A549 (cell line): Measurements from ENCODE around the gene SRRM2. TPM values are rescaled to one million over a fixed set of nuclear protein-coding genes. Genes with fewer than 3 reads are reported as not detected.

Source experiments
- ATAC-seq, 2 experiments: fragments of 200-7000 bp in 1 of 2; fragments of >200 bp in 1 of 2; cut with Nextera tagmentation in 1 of 2; cut with Tn5 transposase in 1 of 2; 3 replicates each; pipeline versions ENCODE4 v1.8.0 to v1.9.1; 2018 to 2020; ENCODE audit warnings: mild to moderate bottlenecking in 1 of 2, moderate library complexity in 1 of 2
- CTCF ChIA-PET: fragments of 300-600 bp; sonication (Branson Sonifier 250); formaldehyde crosslinking; extraction: SDS; loops from one replicate; lab custom pipeline; 2021; ENCODE audit warnings: antibody characterized with exemption, inconsistent platforms; lab: Yijun Ruan, JAX
- POLR2A ChIA-PET: fragments of 350-600 bp; formaldehyde crosslinking; extraction: SDS; loops from one replicate; lab custom pipeline; 2021; ENCODE audit warnings: antibody characterized with exemption, inconsistent platforms; lab: Yijun Ruan, JAX
- DNase-seq, 2 experiments: peaks; one replicate each; pipeline versions ENCODE4 v3.0.0 to v3.0.0-alpha.2; 2011 to 2016; ENCODE audit warnings: low read depth in 1 of 2, low spot score in 1 of 2
- FAIRE-seq: peaks from 2 replicates; lab custom pipeline; 2011; peaks lifted over from hg19 to GRCh38; lab: Jason Lieb, UNC
- H3K27ac ChIP-seq, 2 experiments: fragments of >200 bp; sonication (Bioruptor Twin); formaldehyde crosslinking; 3 replicates each; pipeline ENCODE4 v1.5.1; 2016 to 2017
- H3K4me1 ChIP-seq: fragments of >200 bp; sonication (Bioruptor Twin); formaldehyde crosslinking; 3 replicates; pipeline ENCODE4 v1.6.1; 2016
- H3K4me2 ChIP-seq: fragments of >200 bp; sonication (Bioruptor Twin); formaldehyde crosslinking; 3 replicates; pipeline ENCODE4 v1.6.1; 2016
- H3K4me3 ChIP-seq: fragments of >200 bp; sonication (Bioruptor Twin); formaldehyde crosslinking; 3 replicates; pipeline ENCODE4 v1.5.1; 2016
- H3K9me3 ChIP-seq: fragments of >200 bp; sonication (Bioruptor Twin); formaldehyde crosslinking; 3 replicates; pipeline ENCODE4 v1.6.1; 2016
- BHLHE40 ChIP-seq: IDR thresholded peaks from 2 replicates; pipeline ENCODE4 v1.6.1; 2012; ENCODE audit warnings: low read depth, low read length, inconsistent platforms
- CEBPB ChIP-seq, 2 experiments: fragments of >200 bp in 1 of 2; sonication (Bioruptor Twin) in 1 of 2; formaldehyde crosslinking in 1 of 2; IDR thresholded peaks; 2 replicates each; pipeline ENCODE4 v1.6.1; 2012 to 2016
- CHD2 ChIP-seq: fragments of 150-350 bp; IDR thresholded peaks from 2 replicates; pipeline ENCODE4 v1.6.1; 2014; ENCODE audit warnings: low read length; ENCODE audit not compliant: partially characterized antibody
- EHF ChIP-seq: fragments of 250-450 bp; sonication (Bioruptor Pico); IDR thresholded peaks from 2 replicates; pipeline ENCODE4 v1.5.0; 2020; ENCODE audit warnings: mild to moderate bottlenecking
- EHMT2 ChIP-seq: fragments of 200-600 bp; sonication (generic); IDR thresholded peaks from 2 replicates; pipeline ENCODE4 v1.6.1; 2016; ENCODE audit warnings: antibody characterized with exemption, low read depth, mild to moderate bottlenecking, moderate library complexity
- FOSB ChIP-seq: fragments of 250-450 bp; sonication (Bioruptor Pico); IDR thresholded peaks from 2 replicates; pipeline ENCODE4 v1.5.0; 2020; ENCODE audit warnings: mild to moderate bottlenecking, moderate library complexity
- FOSL2 ChIP-seq, 2 experiments: fragments of 450-650 bp in 1 of 2; fragments of >200 bp in 1 of 2; sonication (Bioruptor Twin) in 1 of 2; formaldehyde crosslinking; IDR thresholded peaks; 2 replicates each; pipeline versions ENCODE4 v1.5.0 to v1.6.1; 2016 to 2020; ENCODE audit warnings: mild to moderate bottlenecking in 1 of 2, moderate library complexity in 1 of 2
- GATA3 ChIP-seq: IDR thresholded peaks from 2 replicates; pipeline ENCODE4 v1.6.1; 2012; ENCODE audit warnings: borderline replicate concordance
- HEYL ChIP-seq: fragments of 250-450 bp; sonication (Bioruptor Pico); IDR thresholded peaks from 2 replicates; pipeline ENCODE4 v1.8.0; 2021; ENCODE audit warnings: mild to moderate bottlenecking, moderate library complexity
- HOXB13 ChIP-seq: fragments of 250-450 bp; sonication (Bioruptor Pico); IDR thresholded peaks from 2 replicates; pipeline ENCODE4 v1.5.0; 2020; ENCODE audit warnings: low read depth, mild to moderate bottlenecking, moderate library complexity
- KDM1A ChIP-seq: fragments of 200-600 bp; sonication (generic); IDR thresholded peaks from 2 replicates; pipeline ENCODE4 v1.6.1; 2016; ENCODE audit warnings: low read depth, mild to moderate bottlenecking
- MYC ChIP-seq: IDR thresholded peaks from 2 replicates; pipeline ENCODE4 v1.6.1; 2012; ENCODE audit warnings: mild to moderate bottlenecking, inconsistent platforms, low read length, improper control_type of control experiment, borderline replicate concordance
- NPAS2 ChIP-seq: fragments of 250-450 bp; sonication (Bioruptor Pico); IDR thresholded peaks from 2 replicates; pipeline ENCODE4 v1.8.0; 2022; ENCODE audit warnings: mild to moderate bottlenecking, moderate library complexity, borderline replicate concordance
- POLR2A ChIP-seq: IDR thresholded peaks from 2 replicates; pipeline ENCODE4 v1.6.1; 2012; ENCODE audit warnings: mild to moderate bottlenecking, low read length
- RARB ChIP-seq: fragments of 250-450 bp; sonication (Bioruptor Pico); IDR thresholded peaks from 2 replicates; pipeline ENCODE4 v1.8.0; 2021; ENCODE audit warnings: mild to moderate bottlenecking, moderate library complexity
- RNF2 ChIP-seq: fragments of 200-600 bp; sonication (generic); IDR thresholded peaks from 2 replicates; pipeline ENCODE4 v1.6.1; 2016; ENCODE audit warnings: low read depth, mild to moderate bottlenecking, antibody characterized with exemption, moderate library complexity, borderline replicate concordance
- SMC3 ChIP-seq: fragments of >200 bp; sonication (Bioruptor Twin); formaldehyde crosslinking; IDR thresholded peaks from 3 replicates; pipeline ENCODE4 v1.6.1; 2018; ENCODE audit warnings: inconsistent platforms
- TFCP2L1 ChIP-seq: fragments of 250-450 bp; sonication (Bioruptor Pico); IDR thresholded peaks from 2 replicates; pipeline ENCODE4 v1.5.0; 2021; ENCODE audit warnings: mild to moderate bottlenecking
- ZC3H11A ChIP-seq: fragments of 450-650 bp; IDR thresholded peaks from 2 replicates; pipeline ENCODE4 v1.6.1; 2014; ENCODE audit warnings: antibody characterized with exemption, mild to moderate bottlenecking
- ZFP36 ChIP-seq: fragments of 450-650 bp; IDR thresholded peaks from 2 replicates; pipeline ENCODE4 v1.6.1; 2014; ENCODE audit warnings: borderline replicate concordance; ENCODE audit not compliant: partially characterized antibody
- ZNF302 ChIP-seq: fragments of 250-450 bp; sonication (Bioruptor Pico); IDR thresholded peaks from 2 replicates; pipeline ENCODE4 v1.9.0; 2021; ENCODE audit warnings: inconsistent platforms, mild to moderate bottlenecking, moderate library complexity
- ZSCAN20 ChIP-seq: fragments of 250-450 bp; sonication (Bioruptor Pico); IDR thresholded peaks from 2 replicates; pipeline ENCODE4 v1.8.0; 2022; ENCODE audit warnings: mild to moderate bottlenecking, moderate library complexity
- WGBS: methylation state at CpG from one replicate; pipeline ENCODE4 v1.1.6; 2017; ENCODE audit errors: missing lambda C conversion rate; 5-methylcytosine and 5-hydroxymethylcytosine counted together
- polyA plus RNA-seq, 4 experiments: library from polyadenylated mRNA; depleted of rRNA in 3 of 4; stranded (reverse); fragments of >200 nt; fragmentation: RNase III in 1 of 4; extraction: RNeasy Plus Mini Kit Qiagen cat#74134 plus additional on column Dnase treatment in 1 of 4; gene quantifications; 2 replicates in 3 of 4; 3 replicates in 1 of 4; pipeline ENCODE4 v1.2.3, GENCODE V29; 2011 to 2017
- TF ChIP-seq, protein P1 (sequence below): IDR thresholded peaks from 2 replicates; pipeline ENCODE4 v1.6.1; 2012; ENCODE audit warnings: low read depth, borderline replicate concordance
- TF ChIP-seq, protein P2 (sequence below): IDR thresholded peaks from 2 replicates; pipeline ENCODE4 v1.6.1; 2012
- TF ChIP-seq, protein P3 (sequence below): fragments of 250-450 bp; sonication (Bioruptor Pico); IDR thresholded peaks from 2 replicates; pipeline ENCODE4 v1.5.0; 2021; ENCODE audit warnings: mild to moderate bottlenecking, moderate library complexity, borderline replicate concordance
- TF ChIP-seq, protein P4 (sequence below): fragments of 200-600 bp; sonication (generic); IDR thresholded peaks from 2 replicates; pipeline ENCODE4 v1.6.1; 2016; ENCODE audit warnings: antibody characterized with exemption, mild to moderate bottlenecking, moderate library complexity
- TF ChIP-seq, protein P5 (sequence below): IDR thresholded peaks from 2 replicates; pipeline ENCODE4 v1.6.1; 2012

SRRM2 gene
- polyA plus RNA-seq, 2 of the 4 experiments (the other 2 are of a cell fraction), result 167 to 512 TPM

DNA sequence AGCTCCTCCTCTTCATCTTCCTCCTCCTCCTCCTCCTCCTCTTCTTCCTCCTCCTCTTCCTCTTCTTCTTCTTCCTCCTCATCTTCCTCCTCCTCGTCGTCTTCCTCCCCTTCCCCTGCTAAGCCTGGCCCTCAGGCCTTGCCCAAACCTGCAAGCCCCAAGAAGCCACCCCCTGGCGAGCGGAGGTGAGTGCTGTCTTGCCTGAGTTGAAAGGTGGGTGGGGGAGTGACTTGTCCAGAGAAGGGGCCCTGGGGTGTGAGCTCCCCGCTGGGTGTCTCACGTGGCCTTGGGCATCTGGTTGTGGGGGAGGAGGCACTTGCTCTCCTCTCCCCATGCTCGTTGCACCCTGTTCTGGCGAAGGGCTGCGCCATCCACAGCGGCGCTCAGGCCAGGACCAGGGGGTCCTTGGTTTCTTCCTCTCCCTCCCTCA, 16.7 kb downstream of the SRRM2 start:
- Histone ChIP-seq H3K4me1 (peaks cover 44% of the 10 kb centered on the region), H3K4me2 (no peak overlapping the region; the same call in 2 of the 3 replicates), H3K9me3 (no peaks in the 10 kb centered on the region), H3K4me3 (no peak overlapping the region), H3K27ac (peak overlapping the region in 1 of 2 experiments; percentile 52; a peak in 1 of 6 replicates)
- POLR2A ChIA-PET, result interaction anchor here (1.0 to 1.2 kb wide), 2 partner anchors 9 to 17 kb away, joined by 3 to 4 read pairs; partner anchors contain the start of gene SRRM2
- DNase-seq (no peak), ATAC-seq (no peak), FAIRE-seq (no peak)
- TF ChIP-seq EHMT2 (no peak), SMC3 (no peak), HEYL (CRISPR knock-in tag) (no peak), MYC (no peak), RARB (CRISPR knock-in tag) (no peak), FOSL2 (IDR thresholded peaks at IDR 0.05) (no peak), FOSL2 (CRISPR knock-in tag; IDR thresholded peaks at IDR 0.05) (no peak), POLR2A (no peak), CHD2 (no peak), FOSB (CRISPR knock-in tag) (no peak), RNF2 (no peak), KDM1A (no peak), HOXB13 (CRISPR knock-in tag) (no peak)
- TF ChIP-seq, protein P1, sequence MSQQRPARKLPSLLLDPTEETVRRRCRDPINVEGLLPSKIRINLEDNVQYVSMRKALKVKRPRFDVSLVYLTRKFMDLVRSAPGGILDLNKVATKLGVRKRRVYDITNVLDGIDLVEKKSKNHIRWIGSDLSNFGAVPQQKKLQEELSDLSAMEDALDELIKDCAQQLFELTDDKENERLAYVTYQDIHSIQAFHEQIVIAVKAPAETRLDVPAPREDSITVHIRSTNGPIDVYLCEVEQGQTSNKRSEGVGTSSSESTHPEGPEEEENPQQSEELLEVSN, result no peak
- TF ChIP-seq, protein P2, sequence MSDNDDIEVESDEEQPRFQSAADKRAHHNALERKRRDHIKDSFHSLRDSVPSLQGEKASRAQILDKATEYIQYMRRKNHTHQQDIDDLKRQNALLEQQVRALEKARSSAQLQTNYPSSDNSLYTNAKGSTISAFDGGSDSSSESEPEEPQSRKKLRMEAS, result no peak
- TF ChIP-seq, protein P3, sequence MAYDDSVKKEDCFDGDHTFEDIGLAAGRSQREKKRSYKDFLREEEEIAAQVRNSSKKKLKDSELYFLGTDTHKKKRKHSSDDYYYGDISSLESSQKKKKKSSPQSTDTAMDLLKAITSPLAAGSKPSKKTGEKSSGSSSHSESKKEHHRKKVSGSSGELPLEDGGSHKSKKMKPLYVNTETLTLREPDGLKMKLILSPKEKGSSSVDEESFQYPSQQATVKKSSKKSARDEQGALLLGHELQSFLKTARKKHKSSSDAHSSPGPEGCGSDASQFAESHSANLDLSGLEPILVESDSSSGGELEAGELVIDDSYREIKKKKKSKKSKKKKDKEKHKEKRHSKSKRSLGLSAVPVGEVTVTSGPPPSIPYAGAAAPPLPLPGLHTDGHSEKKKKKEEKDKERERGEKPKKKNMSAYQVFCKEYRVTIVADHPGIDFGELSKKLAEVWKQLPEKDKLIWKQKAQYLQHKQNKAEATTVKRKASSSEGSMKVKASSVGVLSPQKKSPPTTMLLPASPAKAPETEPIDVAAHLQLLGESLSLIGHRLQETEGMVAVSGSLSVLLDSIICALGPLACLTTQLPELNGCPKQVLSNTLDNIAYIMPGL (CRISPR knock-in tag), result no peak
- 86% methylated on average over 11 of the region's 11 CpGs for WGBS
- CTCF ChIA-PET, result interaction anchor here (0.7 to 2.8 kb wide), 10 partner anchors 9 to 158 kb away, joined by 3 to 10 read pairs (median 5); partner anchors contain the start of genes PRSS41 and SRRM2

DNA sequence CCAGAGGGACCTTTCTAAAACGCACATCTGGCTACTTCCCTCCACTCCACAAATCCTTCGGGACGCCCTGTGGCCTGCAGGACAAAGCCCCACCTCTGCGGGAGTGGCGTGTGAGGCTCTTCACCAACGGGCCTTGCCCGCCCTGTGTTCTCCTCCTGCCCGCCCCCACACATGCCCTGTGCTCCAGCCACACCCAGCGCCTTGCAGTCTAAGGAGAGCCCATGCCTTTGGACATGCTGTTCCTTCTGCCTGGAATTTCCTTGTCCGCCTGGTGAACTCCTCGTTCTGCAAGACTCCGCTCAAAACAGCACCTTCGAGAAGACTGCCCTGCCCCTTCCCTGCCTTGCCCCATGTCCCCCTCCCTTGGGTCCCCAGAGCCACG, 17.2 kb downstream of the SRRM2 start:
- DNase-seq, result peak in 1 of 2 experiments; percentile 41
- no peak for TF ChIP-seq TFCP2L1
- TF ChIP-seq, protein P4, sequence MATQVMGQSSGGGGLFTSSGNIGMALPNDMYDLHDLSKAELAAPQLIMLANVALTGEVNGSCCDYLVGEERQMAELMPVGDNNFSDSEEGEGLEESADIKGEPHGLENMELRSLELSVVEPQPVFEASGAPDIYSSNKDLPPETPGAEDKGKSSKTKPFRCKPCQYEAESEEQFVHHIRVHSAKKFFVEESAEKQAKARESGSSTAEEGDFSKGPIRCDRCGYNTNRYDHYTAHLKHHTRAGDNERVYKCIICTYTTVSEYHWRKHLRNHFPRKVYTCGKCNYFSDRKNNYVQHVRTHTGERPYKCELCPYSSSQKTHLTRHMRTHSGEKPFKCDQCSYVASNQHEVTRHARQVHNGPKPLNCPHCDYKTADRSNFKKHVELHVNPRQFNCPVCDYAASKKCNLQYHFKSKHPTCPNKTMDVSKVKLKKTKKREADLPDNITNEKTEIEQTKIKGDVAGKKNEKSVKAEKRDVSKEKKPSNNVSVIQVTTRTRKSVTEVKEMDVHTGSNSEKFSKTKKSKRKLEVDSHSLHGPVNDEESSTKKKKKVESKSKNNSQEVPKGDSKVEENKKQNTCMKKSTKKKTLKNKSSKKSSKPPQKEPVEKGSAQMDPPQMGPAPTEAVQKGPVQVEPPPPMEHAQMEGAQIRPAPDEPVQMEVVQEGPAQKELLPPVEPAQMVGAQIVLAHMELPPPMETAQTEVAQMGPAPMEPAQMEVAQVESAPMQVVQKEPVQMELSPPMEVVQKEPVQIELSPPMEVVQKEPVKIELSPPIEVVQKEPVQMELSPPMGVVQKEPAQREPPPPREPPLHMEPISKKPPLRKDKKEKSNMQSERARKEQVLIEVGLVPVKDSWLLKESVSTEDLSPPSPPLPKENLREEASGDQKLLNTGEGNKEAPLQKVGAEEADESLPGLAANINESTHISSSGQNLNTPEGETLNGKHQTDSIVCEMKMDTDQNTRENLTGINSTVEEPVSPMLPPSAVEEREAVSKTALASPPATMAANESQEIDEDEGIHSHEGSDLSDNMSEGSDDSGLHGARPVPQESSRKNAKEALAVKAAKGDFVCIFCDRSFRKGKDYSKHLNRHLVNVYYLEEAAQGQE, result no peak
- no peak for TF ChIP-seq EHF (CRISPR knock-in tag)
- TF ChIP-seq ZFP36, result no peak
- TF ChIP-seq NPAS2 (CRISPR knock-in tag), result no peak
- no peak for TF ChIP-seq ZNF302 (CRISPR knock-in tag)
- no peak for TF ChIP-seq BHLHE40
- TF ChIP-seq HOXB13 (CRISPR knock-in tag), result no peak
- TF ChIP-seq, protein P2, result no peak
- TF ChIP-seq ZSCAN20, result no peak
- TF ChIP-seq GATA3, result no peak
- TF ChIP-seq, protein P3 (CRISPR knock-in tag), result no peak
- no peak for TF ChIP-seq KDM1A
- TF ChIP-seq, protein P5, sequence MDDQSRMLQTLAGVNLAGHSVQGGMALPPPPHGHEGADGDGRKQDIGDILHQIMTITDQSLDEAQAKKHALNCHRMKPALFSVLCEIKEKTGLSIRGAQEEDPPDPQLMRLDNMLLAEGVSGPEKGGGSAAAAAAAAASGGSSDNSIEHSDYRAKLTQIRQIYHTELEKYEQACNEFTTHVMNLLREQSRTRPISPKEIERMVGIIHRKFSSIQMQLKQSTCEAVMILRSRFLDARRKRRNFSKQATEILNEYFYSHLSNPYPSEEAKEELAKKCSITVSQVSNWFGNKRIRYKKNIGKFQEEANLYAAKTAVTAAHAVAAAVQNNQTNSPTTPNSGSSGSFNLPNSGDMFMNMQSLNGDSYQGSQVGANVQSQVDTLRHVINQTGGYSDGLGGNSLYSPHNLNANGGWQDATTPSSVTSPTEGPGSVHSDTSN, result no peak
- no peak for TF ChIP-seq ZC3H11A
- no peak for TF ChIP-seq CEBPB (IDR thresholded peaks at IDR 0.05)

More for the DNA sequence above, 17.2 kb downstream of the SRRM2 start:
- peak overlapping the region; percentile 24; the same call in 1 of the 3 replicates for H3K4me2 ChIP-seq
- H3K4me1 ChIP-seq, result peaks cover 44% of the 10 kb centered on the region
- ATAC-seq, result peak; percentile 4 to 43; a peak in 4 of 6 replicates
- POLR2A ChIA-PET, result interaction anchor here (1.0 kb wide), 1 partner anchor 16 kb away, joined by 3 read pairs; no protein-coding TSS in a partner anchor
- H3K27ac ChIP-seq, result peak overlapping the region; percentile 15 to 62; a peak in 3 of 6 replicates
- no peak overlapping the region for H3K4me3 ChIP-seq
- no peaks in the 10 kb centered on the region for H3K9me3 ChIP-seq
- no peak for FAIRE-seq
- CTCF ChIA-PET, result interaction anchor here (0.5 to 2.3 kb wide), 7 partner anchors 12 to 151 kb away, joined by 3 to 10 read pairs (median 4); no protein-coding TSS in a partner anchor
- WGBS, result 74% methylated on average over 14 of the region's 14 CpGs
